ENCODE data around the gene SLC34A1.
A peak's percentile ranks its signal among the peaks of the same experiment; 100 is the strongest.

DNA sequence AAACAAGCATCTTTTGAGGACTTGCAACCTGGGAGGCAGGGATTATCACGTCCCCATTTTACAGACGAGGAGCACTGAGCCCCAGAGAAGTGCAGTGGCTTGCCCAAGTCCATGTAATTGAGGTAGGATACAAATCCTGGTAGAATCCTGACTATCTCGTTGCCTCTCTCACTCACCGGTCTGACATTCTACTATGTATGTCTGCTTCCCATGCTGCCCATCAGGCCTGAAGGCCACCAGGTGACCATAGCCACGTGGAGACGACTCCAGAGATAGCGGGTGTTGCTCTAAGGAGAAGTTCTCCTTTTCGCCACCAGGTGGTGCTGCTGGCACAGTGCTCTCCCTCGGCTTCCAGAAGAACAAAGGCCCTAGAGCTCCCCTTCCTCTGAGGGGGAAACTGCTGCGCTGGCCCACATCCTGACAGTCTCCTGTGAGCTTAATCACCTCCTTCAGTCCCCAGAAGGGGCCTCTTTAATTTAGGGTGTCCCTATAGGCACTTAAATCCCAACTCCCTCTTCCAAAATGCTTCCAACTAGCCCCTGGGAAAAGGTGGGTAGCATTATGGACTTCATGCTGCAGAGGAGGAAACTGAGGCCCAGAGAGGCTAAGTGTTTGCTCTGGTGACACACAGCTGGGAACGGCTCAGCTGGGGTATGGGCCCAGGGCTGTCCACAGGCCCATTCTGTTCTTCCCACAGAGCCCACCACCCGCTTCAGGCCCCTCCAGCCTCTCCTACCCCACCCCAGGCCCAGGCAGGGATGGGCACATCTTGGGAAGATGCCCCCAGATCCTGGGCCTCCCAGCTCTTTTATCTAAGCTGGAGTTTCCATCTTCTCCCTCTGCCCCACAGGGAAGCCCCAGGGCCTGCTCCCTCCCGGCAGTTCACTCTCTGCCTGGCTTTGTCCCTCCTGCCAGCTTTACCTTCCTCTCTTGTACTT is 6.4 kb downstream of the SLC34A1 start:
- TF ChIP-seq, protein P1, sequence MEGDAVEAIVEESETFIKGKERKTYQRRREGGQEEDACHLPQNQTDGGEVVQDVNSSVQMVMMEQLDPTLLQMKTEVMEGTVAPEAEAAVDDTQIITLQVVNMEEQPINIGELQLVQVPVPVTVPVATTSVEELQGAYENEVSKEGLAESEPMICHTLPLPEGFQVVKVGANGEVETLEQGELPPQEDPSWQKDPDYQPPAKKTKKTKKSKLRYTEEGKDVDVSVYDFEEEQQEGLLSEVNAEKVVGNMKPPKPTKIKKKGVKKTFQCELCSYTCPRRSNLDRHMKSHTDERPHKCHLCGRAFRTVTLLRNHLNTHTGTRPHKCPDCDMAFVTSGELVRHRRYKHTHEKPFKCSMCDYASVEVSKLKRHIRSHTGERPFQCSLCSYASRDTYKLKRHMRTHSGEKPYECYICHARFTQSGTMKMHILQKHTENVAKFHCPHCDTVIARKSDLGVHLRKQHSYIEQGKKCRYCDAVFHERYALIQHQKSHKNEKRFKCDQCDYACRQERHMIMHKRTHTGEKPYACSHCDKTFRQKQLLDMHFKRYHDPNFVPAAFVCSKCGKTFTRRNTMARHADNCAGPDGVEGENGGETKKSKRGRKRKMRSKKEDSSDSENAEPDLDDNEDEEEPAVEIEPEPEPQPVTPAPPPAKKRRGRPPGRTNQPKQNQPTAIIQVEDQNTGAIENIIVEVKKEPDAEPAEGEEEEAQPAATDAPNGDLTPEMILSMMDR (IDR thresholded peaks at IDR 0.05): peak; percentile 95 to 97 (median 96)
- no peak for TF ChIP-seq POLR2A (IDR thresholded peaks at IDR 0.05)

Measured in uterus (tissue), 2 donors.